ENCODE measurements around the gene FUOM. TPM values are rescaled to one million over a fixed set of nuclear protein-coding genes. Genes with fewer than 3 reads are reported as not detected.

The FUOM gene
- total RNA-seq, 4 donors from 2014 or later, result 5.4 to 15.7 (median 10.8) TPM

DNA sequence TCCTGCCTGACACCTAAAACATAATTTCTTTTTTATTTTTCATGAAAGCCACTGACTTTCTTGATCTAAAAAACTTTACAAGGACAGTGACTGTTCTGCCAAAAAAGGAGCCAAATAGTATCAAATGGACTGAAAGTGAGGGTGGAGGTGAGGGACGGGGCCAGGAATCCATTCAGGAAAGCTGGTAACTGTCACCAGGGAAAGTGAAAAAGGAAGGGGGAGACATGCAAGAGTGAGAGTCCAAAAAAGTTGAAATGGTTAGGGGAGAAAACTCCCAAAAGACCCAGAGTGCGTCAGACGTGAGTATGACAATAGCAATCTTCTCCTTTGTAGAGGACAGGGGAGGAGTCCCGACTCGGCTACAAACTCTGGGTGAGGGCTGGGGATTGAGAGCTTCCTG, 13.6 kb downstream of the FUOM start:
- H3K36me3 ChIP-seq, result no peaks in the 10 kb centered on the region
- H3K27me3 ChIP-seq, result peaks cover 95% of the 10 kb centered on the region
- TF ChIP-seq POLR2AphosphoS5 (IDR thresholded peaks at IDR 0.05), result no peak
- TF ChIP-seq POLR2A (IDR thresholded peaks at IDR 0.05), result no peak
- TF ChIP-seq CTCF (IDR thresholded peaks at IDR 0.05), result no peak
- TF ChIP-seq EP300 (IDR thresholded peaks at IDR 0.05), result no peak
- H3K9me3 ChIP-seq, result no peaks in the 10 kb centered on the region
- no peaks in the 10 kb centered on the region for H3K4me1 ChIP-seq
- no peak overlapping the region for H3K4me3 ChIP-seq
- WGBS, 2 donors (ENCODE audit: low coverage in 1 of 2), result 40 to 62% methylated on average over 2 to 5 of the region's 5 CpGs
- ATAC-seq, result no peak
- H3K27ac ChIP-seq, result no peak overlapping the region

GRCh38 chr10:133343558-133343957, 14.3 kb downstream of the FUOM start:
- Histone ChIP-seq H3K36me3 (no peaks in the 10 kb centered on the region), H3K27me3 (peaks cover 96% of the 10 kb centered on the region), H3K4me1 (no peaks in the 10 kb centered on the region), H3K27ac (no peak overlapping the region), H3K9me3 (no peaks in the 10 kb centered on the region), H3K4me3 (no peak overlapping the region)
- 47 to 76% methylated on average over 4 to 8 of the region's 9 CpGs for WGBS, 2 donors (ENCODE audit: low coverage in 1 of 2)
- no peak for ATAC-seq
- no peak for TF ChIP-seq EP300 (IDR thresholded peaks at IDR 0.05)
- TF ChIP-seq POLR2A (IDR thresholded peaks at IDR 0.05), result no peak
- no peak for TF ChIP-seq CTCF (IDR thresholded peaks at IDR 0.05)
- no peak for TF ChIP-seq POLR2AphosphoS5 (IDR thresholded peaks at IDR 0.05)

- no peak overlapping the region for H3K4me3 ChIP-seq
- no peak for TF ChIP-seq CTCF (IDR thresholded peaks at IDR 0.05)
- TF ChIP-seq POLR2A (IDR thresholded peaks at IDR 0.05), result no peak
- no peak for TF ChIP-seq EP300 (IDR thresholded peaks at IDR 0.05)
- TF ChIP-seq POLR2AphosphoS5 (IDR thresholded peaks at IDR 0.05), result no peak
- H3K36me3 ChIP-seq, result no peaks in the 10 kb centered on the region
- no peaks in the 10 kb centered on the region for H3K9me3 ChIP-seq
- no peaks in the 10 kb centered on the region for H3K4me1 ChIP-seq
- peaks cover 96% of the 10 kb centered on the region for H3K27me3 ChIP-seq
- 40 to 67% methylated on average over 1 to 2 of the region's 8 CpGs for WGBS, 2 donors (ENCODE audit: low coverage in 1 of 2)
- H3K27ac ChIP-seq, result no peak overlapping the region
- ATAC-seq, result no peak
Measured at GRCh38 chr10:133342942-133343341, 14.9 kb downstream of the FUOM start.

DNA sequence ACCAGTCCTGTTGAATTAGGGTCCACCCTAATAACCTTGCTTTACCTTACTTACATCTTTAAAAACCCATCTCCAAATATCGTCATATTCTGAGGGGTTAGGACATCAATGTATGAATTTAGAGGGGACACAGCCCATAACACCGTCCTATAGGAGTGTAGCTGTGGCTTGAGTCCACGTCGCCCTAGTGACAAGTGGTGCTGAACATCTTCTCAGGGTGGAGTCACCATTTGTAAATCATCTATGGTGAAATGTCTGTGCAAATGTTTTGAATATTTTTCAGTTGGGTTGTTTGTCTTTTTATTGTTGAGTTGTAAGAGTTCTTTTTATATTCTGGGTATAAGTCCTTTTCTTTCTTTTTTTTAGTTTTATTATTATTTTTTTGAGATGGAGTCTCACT, 15.8 kb downstream of the FUOM start:
- TF ChIP-seq CTCF (IDR thresholded peaks at IDR 0.05), result no peak
- no peak for TF ChIP-seq EP300 (IDR thresholded peaks at IDR 0.05)
- no peak for TF ChIP-seq POLR2AphosphoS5 (IDR thresholded peaks at IDR 0.05)
- TF ChIP-seq POLR2A (IDR thresholded peaks at IDR 0.05), result no peak
- Histone ChIP-seq H3K27ac (no peak overlapping the region), H3K9me3 (no peaks in the 10 kb centered on the region), H3K4me1 (peaks cover 0 to under 1% (median 0%) of the 10 kb centered on the region in 3 donors), H3K27me3 (peaks cover 96% of the 10 kb centered on the region), H3K36me3 (no peaks in the 10 kb centered on the region), H3K4me3 (no peak overlapping the region)
- 79 to 87% methylated on average over 4 of the region's 4 CpGs for WGBS, 2 donors (ENCODE audit: low coverage in 1 of 2)
- ATAC-seq, result no peak

DNA sequence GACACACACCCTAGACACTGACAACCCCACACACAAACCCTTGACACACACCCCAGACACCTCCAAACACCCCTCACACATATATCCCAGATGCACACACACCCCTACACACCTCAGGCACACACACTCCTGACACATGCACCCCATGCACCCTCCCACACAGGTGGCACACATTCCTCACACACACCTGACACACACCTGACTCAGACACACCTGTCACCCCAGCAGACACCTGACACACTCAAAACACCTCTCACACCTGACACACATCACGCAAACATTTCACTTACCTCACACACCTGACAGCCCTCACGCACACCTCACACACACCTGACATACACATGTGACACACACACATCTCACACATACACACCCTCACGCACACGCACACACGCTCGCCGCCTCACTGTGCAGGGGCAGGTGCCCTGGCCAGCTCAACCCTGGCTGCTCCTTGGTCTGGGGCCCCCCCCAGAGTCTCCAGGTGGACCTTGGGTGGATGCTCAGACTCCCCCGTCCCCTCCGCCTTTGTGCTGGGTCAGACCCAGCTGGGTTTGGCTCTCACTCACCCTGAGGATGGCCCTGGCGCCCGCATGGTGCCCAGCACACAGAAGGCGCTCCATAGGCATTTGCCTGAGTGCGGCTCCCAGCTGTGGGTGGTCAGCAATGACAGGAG, 18.0 kb downstream of the FUOM start:
- ATAC-seq, result no peak
- no peaks in the 10 kb centered on the region for H3K36me3 ChIP-seq
- TF ChIP-seq POLR2AphosphoS5 (IDR thresholded peaks at IDR 0.05) (no peak), POLR2A (IDR thresholded peaks at IDR 0.05) (no peak), EP300 (IDR thresholded peaks at IDR 0.05) (no peak), CTCF (IDR thresholded peaks at IDR 0.05) (no peak)
- H3K27me3 ChIP-seq, result peaks cover 96% of the 10 kb centered on the region
- WGBS, 2 donors (ENCODE audit: low coverage in 1 of 2), result 40 to 70% methylated on average over 1 to 4 of the region's 13 CpGs
- no peak overlapping the region for H3K4me3 ChIP-seq
- no peak overlapping the region for H3K27ac ChIP-seq
- no peaks in the 10 kb centered on the region for H3K9me3 ChIP-seq
- H3K4me1 ChIP-seq, result peaks cover 0 to 22% (median 20%) of the 10 kb centered on the region in 3 donors
